OCI-LY7 (cell line): ENCODE results near the gene APOD.

Source experiments
- CTCF ChIP-seq: fragments of 200-600 bp; sonication (generic); conservative IDR thresholded peaks from 2 replicates; pipeline ENCODE4 v1.5.1; 2014; ENCODE audit warnings: mild to moderate bottlenecking, antibody characterized with exemption, low read length, moderate library complexity, mixed read lengths
- EZH2phosphoT487 ChIP-seq: fragments of 200-600 bp; sonication (generic); IDR thresholded peaks from 2 replicates; pipeline ENCODE4 v1.6.1; 2018; ENCODE audit warnings: low read depth, borderline replicate concordance, mild to moderate bottlenecking, mixed run types, antibody characterized with exemption, low read length, moderate library complexity, mixed read lengths

GRCh38 chr3:195543500-195544229 lies 40.1 kb downstream of the APOD start:
- TF ChIP-seq CTCF (no peak), EZH2phosphoT487 (no peak)
